ENCODE results near the gene PSMD8. TPM values are rescaled to one million over a fixed set of nuclear protein-coding genes. Genes with fewer than 3 reads are reported as not detected.
"Not testable (repeated sequence)": the region's sequence is repeated elsewhere in the genome, so short reads cannot be mapped to it uniquely, and the experiment has no call there.

The PSMD8 gene
- polyA plus RNA-seq, 4 donors: 166 to 194 (median 169) TPM

DNA sequence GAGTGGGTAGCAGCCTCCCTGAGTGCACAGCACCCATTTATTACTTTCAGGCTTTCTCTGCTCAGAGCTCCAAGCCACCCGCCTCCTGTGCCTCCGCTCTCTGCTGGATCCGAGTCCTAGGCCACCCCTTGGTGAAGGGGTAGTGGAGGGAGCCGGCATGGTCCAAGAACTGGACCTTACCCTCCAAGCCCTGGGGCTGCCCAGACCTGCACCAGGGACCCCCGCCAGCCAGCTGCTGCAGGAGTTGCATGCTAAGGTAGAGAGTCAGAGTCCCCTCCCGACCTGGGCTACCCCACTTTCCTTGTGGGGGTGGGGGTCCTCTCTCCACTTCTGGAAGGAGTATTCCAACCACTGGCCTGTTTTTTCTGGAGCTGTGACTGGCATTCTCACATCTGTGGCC lies 30.5 kb downstream of the PSMD8 start:
- DNase-seq (ENCODE audit: low read depth in 4 of 4, low spot score in 3 of 4): no peak

DNA sequence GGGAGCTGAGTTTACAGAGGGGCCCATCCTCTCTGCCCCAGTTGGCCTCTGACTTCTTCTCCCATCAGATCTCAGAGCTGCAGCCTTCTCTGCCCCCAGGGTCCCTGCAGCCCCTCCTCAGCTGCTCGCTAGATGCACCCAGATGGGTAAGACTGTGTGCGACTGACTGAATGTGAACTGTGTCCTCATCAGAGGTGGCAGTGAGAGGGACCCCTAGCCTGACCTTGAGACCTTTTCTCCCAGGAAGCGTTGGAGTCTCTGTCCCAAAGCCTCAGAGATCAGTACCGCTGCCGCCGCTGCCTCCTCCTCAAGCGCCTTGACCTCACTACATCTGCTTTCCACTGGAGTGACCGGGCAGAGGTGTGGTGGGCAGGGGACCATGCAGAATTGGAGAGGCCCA lies 30.9 kb downstream of the PSMD8 start:
- no peak for DNase-seq (ENCODE audit: low read depth in 4 of 4, low spot score in 3 of 4)

DNA sequence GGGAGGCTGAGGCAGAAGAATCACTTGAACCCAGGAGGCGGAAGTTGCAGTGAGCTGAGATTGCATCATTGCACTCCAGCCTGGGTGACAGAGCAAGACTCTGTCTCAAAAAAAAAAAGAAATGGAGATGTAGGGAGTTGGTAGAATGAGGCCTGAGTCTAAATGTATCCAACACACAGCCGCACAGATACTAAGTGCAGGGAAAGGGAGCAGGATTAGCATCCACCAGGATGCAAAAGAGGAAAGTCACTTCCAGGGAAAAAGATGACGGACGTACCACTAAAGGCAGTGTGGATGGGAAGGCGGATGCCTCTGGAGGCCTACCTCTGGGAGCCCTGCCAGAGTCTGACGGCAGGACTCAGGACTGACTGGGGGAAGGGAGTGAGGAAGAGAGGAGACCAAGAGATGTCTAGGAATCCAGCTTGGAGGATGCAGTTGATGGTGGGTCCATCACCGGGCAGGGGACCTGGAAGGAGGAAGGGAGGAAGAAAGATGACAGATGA lies 35.3 kb downstream of the PSMD8 start:
- DNase-seq (ENCODE audit: low read depth in 4 of 4, low spot score in 3 of 4): no peak

- not testable (repeated sequence) for DNase-seq (ENCODE audit: low read depth in 4 of 4, low spot score in 3 of 4)
Measured at GRCh38 chr19:38410407-38410806, 36.0 kb downstream of the PSMD8 start.

GRCh38 chr19:38411041-38411712 lies 36.8 kb downstream of the PSMD8 start:
- no peak for DNase-seq (ENCODE audit: low read depth in 4 of 4, low spot score in 3 of 4)

DNA sequence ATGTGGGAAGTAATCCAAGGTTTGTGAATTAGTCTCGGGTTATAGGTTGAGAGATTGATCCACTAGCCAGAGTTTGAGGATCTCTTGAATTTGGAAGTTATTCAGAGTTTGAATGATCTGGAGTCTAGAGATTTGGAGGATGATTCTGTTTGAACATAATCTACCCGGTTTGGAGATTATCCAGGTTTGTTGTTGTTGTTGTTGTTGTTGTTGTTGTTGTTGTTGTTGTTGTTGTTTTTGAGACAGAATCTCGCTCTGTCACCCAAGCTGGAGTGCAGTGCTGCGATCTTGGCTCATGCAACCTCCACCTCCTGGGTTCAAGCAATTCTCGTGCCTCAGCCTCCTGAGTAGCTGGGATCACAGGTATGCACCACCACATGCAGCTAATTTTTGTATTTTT lies 37.5 kb downstream of the PSMD8 start:
- DNase-seq (ENCODE audit: low read depth in 4 of 4, low spot score in 3 of 4): not testable (repeated sequence)

DNA sequence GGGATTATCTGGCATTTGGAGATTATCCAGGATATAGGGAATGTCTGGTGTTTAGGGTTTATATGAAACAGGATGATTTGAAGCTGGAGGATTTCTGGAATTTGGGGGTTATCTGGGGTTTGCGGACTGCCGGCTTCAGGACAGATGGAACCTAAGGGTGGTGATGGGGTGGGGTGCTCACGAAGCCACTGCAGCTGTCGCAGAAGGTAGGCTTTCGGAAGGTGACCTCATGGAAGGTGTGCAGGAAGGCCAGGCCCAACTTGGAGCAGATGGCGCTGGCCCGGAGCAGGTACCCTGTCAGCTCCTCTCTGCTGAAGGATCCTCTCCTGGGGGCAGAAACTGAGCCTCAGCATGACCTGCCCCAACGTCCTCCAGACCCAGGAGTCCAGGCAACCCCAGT lies 38.1 kb downstream of the PSMD8 start:
- DNase-seq (ENCODE audit: low read depth in 4 of 4, low spot score in 3 of 4): no peak

- no peak for DNase-seq (ENCODE audit: low read depth in 4 of 4, low spot score in 3 of 4)
Measured at GRCh38 chr19:38412961-38413360, 38.6 kb downstream of the PSMD8 start.

DNA sequence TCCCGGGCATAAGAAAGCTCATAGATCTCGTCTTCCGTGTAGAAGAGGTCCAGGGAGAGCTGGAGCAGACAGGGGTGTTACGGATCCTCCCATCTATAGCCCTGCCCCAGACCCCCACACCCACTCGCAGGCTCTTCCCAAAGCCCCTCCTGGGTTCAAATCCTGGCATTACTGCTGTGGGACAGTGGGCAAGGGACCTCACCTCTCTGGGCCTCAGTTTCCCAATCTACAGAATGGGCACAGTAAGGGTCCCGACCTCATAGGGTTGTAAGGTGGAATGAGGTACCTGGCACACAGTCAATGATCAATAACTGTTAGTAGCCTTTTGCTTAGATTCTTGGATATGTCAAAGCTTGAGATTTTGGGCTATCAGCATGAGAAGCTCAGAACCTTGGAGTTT lies 39.0 kb downstream of the PSMD8 start:
- no peak for DNase-seq (ENCODE audit: low read depth in 4 of 4, low spot score in 3 of 4)

- DNase-seq (ENCODE audit: low read depth in 4 of 4, low spot score in 3 of 4): no peak
Measured at GRCh38 chr19:38417146-38417543, 42.8 kb downstream of the PSMD8 start.

GRCh38 chr19:38417544-38418506 lies 43.5 kb downstream of the PSMD8 start:
- no peak for DNase-seq (ENCODE audit: low read depth in 4 of 4, low spot score in 3 of 4)

GRCh38 chr19:38420935-38421334 lies 46.6 kb downstream of the PSMD8 start:
- DNase-seq (ENCODE audit: low read depth in 4 of 4, low spot score in 3 of 4): no peak

DNA sequence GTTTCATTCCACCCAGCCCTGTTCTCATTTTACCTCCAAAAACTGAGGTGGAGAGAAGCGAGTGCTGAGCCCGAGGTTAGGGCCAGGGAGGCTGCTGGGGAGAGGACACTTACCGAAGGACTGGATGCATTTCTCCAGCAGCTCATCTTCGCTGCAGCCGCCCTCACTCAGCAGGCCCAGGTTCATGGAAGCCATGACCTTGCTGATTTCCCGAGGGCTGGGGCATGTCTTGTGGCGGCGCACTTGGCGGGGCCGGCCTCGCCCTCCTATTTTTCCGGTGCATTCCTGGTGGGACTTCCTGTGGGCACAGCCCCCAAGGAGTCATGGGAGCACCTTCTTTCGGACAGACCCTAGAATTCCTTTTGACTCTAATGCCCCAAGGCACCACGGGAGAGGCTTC lies 47.5 kb downstream of the PSMD8 start:
- DNase-seq (ENCODE audit: low read depth in 4 of 4, low spot score in 3 of 4): no peak

DNA sequence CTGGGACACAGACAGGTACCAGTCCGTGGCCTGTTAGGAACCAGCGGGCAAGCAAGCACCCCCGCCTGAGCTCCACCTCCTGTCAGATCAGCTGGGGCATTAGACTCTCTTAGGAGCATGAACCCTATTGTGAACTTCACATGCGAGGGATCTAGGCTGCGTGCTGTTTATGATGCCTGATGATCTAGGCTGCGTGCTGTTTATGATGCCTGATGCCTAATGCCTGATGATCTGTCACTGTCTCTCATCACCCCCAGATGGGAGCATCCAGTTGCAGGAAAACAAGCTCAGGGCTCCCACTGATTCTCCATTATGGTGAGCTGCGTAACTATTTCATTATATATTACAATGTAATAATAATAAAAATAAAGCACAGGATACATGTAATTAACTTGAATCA lies 48.1 kb downstream of the PSMD8 start:
- DNase-seq (ENCODE audit: low read depth in 4 of 4, low spot score in 3 of 4): no peak

DNA sequence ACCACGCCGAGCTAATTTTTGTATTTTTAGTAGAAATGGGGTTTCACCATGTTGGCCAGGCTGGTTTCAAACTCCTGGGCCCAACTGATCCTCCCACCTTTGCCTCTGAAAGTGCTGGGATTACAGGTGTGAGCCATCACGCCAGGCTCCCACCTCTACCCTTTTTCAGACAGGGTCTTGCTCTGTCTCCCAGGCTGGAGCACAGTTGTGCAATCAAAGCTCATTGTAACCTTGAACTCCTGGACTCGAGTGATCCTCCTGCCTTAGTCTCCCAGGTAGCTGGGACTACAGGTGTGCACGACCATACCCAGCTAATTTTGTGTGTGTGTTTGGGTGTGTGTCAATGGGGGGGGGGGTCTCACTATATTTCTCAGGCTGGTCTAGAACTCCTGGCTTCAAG lies 49.9 kb downstream of the PSMD8 start:
- no peak for DNase-seq (ENCODE audit: low read depth in 4 of 4, low spot score in 3 of 4)

DNA sequence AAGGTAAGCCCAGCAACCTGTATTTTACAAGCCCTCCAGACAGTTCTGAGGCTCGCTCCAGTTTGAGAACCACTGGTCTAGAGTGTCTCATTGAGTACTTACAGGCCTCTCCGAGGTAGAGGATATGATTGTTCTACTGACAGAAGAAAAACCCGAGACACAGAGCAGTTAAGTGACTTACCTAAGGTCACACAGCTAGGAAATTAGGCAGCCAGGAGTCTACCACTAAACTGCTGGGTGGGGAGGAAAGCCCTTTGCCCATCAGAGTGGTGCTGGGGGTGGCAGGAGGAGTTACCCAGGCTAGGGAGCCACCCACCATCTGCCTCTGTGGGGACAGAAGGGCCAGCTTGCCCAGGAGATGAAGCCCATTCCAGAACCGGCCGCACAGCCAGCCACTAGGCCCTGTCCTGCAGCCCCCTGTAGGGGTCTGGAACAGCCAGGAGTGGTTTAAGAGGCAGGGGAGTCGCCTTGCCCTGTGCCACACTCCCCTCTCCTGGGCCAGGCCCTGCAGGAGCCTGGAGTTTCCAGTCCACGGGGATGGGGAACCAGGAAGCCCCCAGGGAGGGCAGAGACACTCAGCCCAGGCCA lies 50.9 kb downstream of the PSMD8 start:
- no peak for DNase-seq (ENCODE audit: low read depth in 4 of 4, low spot score in 3 of 4)

- DNase-seq (ENCODE audit: low read depth in 4 of 4, low spot score in 3 of 4): no peak
Measured at GRCh38 chr19:38425810-38426466, 51.6 kb downstream of the PSMD8 start, which contains the start of gene RASGRP4. TSS of gene RASGRP4 (minus strand) at chr19:38426219. CDS start at chr19:38426091, 128 bp downstream.

DNA sequence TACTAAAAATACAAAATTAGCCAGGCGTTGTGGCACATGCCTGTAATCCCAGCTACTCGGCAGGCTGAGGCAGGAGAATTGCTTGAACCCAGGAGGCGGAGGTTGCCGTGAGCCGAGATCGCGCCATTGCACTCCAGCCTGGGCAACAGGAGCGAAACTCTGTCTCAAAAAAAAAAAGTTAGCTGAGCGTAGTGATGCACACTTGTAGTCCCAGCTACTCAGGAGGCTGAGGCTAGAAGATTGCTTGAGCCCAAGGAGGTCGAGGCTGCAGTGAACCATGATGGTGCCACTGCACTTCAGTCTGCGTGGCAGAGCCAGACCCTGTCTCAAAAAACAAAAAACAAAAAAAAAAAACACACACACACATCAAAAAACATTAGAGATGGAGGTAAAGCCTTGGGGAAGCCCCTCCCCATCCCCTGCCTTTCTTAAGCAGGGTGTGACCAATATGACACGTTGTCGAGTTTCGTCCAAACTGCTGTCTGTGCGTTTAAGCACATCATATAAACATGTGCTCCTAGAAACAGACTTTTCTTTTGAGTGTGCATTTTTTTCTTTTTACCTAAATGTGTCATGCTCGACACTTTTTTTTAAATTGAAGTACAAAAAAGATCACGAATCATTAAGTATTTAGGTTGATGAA lies 52.8 kb downstream of the PSMD8 start:
- DNase-seq (ENCODE audit: low read depth in 4 of 4, low spot score in 3 of 4): not testable (repeated sequence)

GRCh38 chr19:38429055-38429810 lies 54.9 kb downstream of the PSMD8 start:
- no peak for DNase-seq (ENCODE audit: low read depth in 4 of 4, low spot score in 3 of 4)

- no peak for DNase-seq (ENCODE audit: low read depth in 4 of 4, low spot score in 3 of 4)
Measured at GRCh38 chr19:38429811-38430156, 55.4 kb downstream of the PSMD8 start.
